GM21619 (cell line): ENCODE data around the gene R3HDM2.
"Not testable (repeated sequence)": the region's sequence is repeated elsewhere in the genome, so short reads cannot be mapped to it uniquely, and the experiment has no call there.

Source experiments
- ATAC-seq: cut with Tn5 transposase; IDR thresholded peaks from one replicate; pipeline ENCODE4 v1.9.1; 2021; ENCODE audit not compliant: unreplicated experiment

R3HDM2 gene

GRCh38 chr12:57429473-57430111 is 1.3 kb downstream of the R3HDM2 start:
- no peak for ATAC-seq

GRCh38 chr12:57428965-57429364 is 1.9 kb downstream of the R3HDM2 start:
- no peak for ATAC-seq

GRCh38 chr12:57426948-57427347 is 3.9 kb downstream of the R3HDM2 start:
- ATAC-seq, result not testable (repeated sequence)

- ATAC-seq, result no peak
These were observed 10.4 kb downstream of the R3HDM2 start for GRCh38 chr12:57420482-57420881.

GRCh38 chr12:57419495-57419894 is 11.3 kb downstream of the R3HDM2 start:
- ATAC-seq, result no peak

- ATAC-seq, result no peak
These were observed 12.6 kb downstream of the R3HDM2 start for GRCh38 chr12:57418255-57418654.

GRCh38 chr12:57416039-57416996 is 14.5 kb downstream of the R3HDM2 start:
- no peak for ATAC-seq

GRCh38 chr12:57415088-57415487 is 15.8 kb downstream of the R3HDM2 start:
- no peak for ATAC-seq

GRCh38 chr12:57414160-57414559 is 16.7 kb downstream of the R3HDM2 start:
- ATAC-seq, result not testable (repeated sequence)

- ATAC-seq, result no peak
These were observed 20.3 kb downstream of the R3HDM2 start for GRCh38 chr12:57410534-57410933.

- ATAC-seq, result no peak
These were observed 25.7 kb downstream of the R3HDM2 start for GRCh38 chr12:57404966-57405640.

GRCh38 chr12:57402156-57402555 is 28.7 kb downstream of the R3HDM2 start:
- ATAC-seq, result not testable (repeated sequence)

- no peak for ATAC-seq
These were observed 29.7 kb downstream of the R3HDM2 start for GRCh38 chr12:57401165-57401564.

- not testable (repeated sequence) for ATAC-seq
These were observed 31.0 kb downstream of the R3HDM2 start for GRCh38 chr12:57399718-57400463.

- no peak for ATAC-seq
These were observed 33.4 kb downstream of the R3HDM2 start for GRCh38 chr12:57397441-57397840.

- no peak for ATAC-seq
These were observed 35.7 kb downstream of the R3HDM2 start for GRCh38 chr12:57395121-57395520.

GRCh38 chr12:57390174-57390573 is 40.7 kb downstream of the R3HDM2 start:
- ATAC-seq, result no peak

- no peak for ATAC-seq
These were observed 41.8 kb downstream of the R3HDM2 start for GRCh38 chr12:57389033-57389432.

- no peak for ATAC-seq
These were observed 42.4 kb downstream of the R3HDM2 start for GRCh38 chr12:57388425-57388824.

- no peak for ATAC-seq
These were observed 44.6 kb downstream of the R3HDM2 start for GRCh38 chr12:57386187-57386720.

- ATAC-seq, result no peak
These were observed 45.3 kb downstream of the R3HDM2 start for GRCh38 chr12:57385586-57385985.
